GM19239 (cell line): ENCODE measurements around the gene SHF.

Source experiments
- DNase-seq: peaks from one replicate; pipeline ENCODE4 v3.0.0; 2011; ENCODE audit warnings: low spot score; ENCODE audit not compliant: insufficient read length
- FAIRE-seq: peaks from 2 replicates; lab custom pipeline; 2011; peaks lifted over from hg19 to GRCh38; lab: Jason Lieb, UNC

The SHF gene

DNA sequence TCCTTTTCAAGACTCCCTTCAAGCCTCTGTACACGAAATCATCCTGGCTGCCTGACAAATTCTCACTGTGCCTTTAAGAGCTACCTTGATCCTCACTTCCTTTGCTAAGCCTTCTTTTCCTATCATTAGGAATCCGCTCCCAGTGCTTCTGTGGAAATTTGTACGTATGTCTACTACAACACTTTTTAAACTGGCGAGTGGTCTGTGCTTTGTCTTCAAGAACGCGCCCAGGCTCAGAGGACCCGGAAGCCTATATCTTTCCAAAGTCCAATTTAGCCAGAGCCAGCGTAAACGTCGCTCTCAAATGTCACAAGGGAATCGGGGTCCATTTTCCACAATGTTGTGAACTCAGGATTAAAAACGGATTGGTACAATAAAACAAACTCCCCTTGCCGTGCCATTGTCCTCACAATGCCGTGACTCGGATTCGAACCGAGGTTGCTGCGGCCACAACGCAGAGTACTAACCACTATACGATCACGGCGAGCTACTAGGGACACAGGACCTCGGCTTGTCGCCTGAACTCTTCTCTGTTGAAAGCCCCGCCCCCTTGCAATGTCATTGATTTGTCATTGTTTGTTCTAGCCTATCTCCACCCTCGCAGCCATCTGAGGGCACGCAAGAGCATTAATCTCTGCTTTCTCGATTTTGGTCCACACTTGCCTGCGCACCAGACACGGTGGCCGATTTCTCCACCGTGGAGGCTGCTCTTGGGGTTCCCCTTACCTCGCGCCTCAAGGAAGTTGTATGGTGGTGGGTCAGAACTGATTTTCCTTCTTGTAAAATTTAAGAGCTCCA is 12.4 kb upstream of the SHF start:
- DNase-seq (no peak), FAIRE-seq (peak; percentile 88)

DNA sequence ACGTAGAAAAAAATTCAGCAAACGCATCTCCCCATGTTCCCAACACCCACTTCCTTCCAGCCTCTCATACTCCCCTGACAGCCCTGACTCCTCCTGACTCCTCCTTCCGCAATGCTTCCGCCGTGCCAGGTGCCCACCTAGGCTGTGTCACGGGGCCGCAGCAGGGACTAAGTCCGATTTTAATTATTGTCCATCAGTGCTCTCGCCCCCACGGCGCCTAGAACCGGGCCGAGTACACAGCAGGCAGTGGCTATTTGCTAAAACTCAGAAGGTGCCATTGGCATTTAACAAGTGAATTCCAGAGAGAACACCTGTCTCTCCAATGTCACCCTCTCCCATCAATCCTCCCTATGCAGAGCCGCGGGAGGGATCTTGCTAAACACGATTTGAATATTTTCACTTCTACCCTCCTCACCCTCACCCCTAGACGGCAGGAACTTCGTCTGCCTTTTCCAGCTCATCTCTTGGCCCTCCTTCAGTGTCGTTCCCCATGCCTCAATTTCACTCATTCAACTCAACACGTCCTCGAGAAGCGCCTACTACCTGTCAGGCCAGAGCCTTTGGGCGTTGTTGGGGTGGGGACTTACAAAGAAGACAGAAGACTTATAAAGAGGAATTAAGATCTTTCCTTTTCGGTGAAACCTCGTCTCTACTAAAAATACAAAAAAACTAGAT is 11.5 kb upstream of the SHF start:
- DNase-seq (no peak), FAIRE-seq (peak; percentile 28)

DNA sequence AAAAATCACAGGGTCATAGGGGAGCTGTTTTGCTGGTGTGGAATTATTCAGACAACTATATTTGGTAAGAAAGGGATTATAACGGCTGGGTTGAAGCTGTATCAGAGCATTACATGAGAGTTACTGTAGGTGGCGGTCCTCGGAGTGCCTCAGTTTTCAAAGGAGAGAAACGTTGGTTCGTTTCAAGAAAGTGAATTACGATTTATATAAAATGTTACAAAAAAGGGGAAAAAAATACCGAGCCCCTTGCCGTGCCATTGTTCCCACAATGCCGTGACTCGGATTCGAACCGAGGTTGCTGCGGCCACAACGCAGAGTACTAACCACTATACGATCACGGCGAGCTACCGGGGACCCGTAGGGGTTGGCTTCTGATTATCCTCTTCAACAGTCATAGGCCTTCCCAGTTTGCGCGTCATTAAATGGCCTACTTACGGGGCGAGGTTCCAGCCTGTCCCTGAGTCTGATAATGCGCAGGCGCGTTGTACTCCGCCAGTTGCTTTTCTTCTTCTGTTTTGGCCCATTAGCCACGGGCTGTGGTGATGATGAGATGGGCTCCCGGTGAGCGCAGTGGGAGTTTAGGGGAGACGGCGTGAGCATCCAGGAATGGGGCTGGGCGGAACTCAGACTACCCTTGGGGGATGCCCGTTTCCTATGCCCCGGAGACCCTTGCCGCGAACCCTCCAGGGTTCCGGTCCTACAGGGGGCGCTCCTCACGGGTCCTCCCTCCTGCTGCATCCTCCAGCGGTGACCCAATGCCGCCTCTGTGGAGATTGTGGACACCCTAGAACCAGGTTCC is 10.8 kb upstream of the SHF start:
- peak; percentile 95 for FAIRE-seq
- DNase-seq = peak; percentile 70

DNA sequence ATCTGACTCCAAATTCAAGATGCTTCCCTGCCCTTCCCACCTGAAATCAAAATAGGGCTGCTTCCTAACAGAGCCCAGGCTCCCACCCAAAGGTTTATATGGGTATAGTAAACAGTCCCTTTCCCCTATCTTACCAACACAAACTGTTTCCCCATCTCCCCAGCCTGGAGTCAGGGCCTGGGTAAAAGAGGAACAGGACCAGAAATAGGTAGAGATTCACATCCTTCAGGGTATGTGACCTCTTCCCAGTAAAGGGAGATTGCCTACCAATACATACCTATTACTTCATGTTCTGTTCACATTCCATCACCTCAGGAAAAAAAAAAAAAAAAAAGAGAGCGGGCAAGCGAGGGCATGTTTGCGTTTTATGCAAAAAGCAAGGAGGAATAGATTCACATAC is 9.7 kb upstream of the SHF start:
- DNase-seq (no peak), FAIRE-seq (no peak)

DNA sequence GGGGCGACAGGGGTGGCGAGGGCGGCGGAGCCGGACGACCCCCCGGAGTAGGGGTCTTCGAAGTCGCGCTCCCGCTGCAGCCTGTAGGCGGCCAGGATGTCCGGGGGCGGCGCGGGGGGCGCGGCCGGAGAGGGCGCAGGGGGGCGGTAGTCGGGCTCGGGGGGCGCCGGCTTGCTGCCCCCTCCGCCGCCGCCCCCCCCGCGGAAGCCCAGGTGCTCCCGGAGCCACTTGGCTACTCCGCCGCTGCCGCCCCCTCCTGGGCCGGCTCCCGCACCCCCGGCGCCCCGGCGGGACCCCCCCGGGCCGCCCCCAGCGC is 230 bp downstream of the SHF start:
- no peak for FAIRE-seq
- no peak for DNase-seq

DNA sequence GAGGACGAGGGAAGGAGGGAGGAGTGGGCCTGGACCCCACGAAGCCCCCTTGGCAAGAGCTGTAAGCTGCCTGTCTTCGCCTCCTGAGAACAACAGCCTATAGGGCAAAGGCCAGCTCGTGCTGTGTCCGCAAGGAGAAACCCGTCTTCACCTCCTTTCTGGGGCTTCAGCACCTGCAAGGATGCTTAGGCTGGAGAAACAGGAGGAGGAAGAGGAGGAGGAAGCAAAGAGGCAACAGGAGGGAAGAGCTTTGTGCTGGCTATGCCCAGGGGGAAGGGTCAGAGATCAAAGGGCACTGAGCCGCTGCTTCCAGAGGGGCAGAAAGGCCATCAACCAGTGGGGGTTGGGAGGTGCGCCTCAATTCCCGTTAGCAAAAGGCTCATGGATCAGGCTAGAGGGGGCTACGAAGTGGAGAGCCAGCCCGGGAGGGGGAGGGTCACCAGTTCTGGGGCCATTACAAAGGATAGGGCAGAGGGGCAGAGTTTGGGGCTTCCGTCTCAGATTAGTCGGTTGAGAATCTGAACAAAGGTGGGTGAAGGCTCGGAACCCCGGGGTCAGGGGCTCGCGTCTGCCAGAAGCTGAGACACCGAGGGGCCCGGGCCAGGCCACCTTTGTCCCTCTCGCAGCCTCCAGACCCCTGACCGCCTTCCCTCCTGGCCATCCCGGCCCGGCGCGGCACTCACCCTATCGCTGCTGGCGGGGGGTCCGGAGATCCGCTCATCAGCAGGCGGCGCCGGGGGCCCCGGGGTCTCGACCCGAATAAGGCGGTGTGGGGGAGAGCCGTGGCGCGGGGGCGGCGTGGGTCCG is 792 bp downstream of the SHF start:
- no peak for FAIRE-seq
- DNase-seq = no peak

DNA sequence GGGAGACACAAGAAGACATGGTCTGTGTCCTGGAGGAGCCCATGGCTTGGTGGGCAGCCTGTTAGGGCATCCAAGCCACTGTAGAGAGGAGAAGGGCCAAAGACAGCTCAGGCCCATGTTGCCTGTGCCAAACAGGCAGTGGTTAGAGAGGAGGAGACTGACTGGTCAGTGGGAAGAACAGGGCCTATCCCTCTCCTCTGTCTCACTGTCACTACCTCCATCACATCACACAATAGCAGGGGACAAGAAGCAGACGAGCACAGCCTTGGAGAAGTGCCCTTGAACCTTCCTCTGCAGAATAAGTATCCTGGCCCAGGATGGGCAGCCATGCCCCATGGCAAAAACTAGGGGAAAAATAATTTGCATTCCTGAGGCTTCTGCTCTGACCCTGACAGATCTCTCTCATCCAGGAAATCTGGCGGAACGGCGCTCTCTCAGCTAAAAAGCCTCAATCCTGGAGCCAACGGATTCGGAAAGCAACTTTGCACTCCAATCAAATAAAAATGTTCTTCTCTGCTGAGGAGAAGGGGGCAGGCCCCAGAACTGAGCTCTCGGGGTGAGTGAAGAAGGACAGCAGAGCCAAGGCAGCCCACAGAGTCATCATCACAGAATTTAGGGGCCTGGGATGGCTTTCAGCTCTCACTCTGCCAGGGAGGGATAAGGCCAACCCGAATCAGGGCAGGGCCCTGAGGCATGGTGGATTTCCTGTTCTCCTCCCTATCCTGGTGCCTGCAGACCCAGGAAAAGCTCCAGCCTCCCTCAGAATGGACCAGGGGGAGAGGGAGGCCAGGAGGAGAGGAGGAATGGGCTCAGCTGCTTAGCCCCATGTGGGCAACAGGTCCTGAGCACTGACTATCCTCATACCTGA is 1.6 kb downstream of the SHF start:
- DNase-seq = no peak
- no peak for FAIRE-seq

DNA sequence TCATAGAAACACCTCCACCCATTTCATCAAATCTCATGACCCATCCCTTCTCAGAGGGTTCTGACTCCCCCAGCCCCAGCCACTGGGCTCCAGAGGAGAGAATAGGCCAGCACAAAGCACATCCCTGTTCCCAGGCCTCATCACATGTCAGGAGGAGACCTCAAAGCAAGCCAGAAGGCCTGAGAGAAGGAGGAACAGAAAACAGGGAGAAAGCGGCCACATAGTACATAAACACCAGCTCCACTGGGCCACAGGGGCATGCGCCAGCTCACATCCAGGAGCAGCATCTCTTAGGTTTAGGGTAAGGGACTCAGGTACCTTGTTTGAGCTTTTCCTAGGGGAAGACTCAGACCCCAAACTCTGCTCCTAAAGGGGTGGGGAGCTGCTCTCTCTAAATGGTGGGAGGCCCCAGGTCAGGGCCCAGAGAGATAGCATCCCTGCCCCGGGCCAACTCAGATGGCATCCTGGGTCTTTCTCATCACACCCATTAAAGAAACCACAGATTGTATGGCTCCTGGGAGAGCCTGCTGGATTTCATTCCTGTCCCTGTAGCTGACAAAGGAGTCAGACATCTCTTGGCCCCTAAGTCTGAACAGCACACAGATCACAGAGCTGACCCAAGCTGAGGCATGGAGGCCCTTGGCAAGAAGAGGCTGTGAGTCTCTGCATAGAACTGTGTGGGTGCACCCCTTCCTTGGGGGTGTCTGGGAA is 2.5 kb downstream of the SHF start:
- no peak for FAIRE-seq
- no peak for DNase-seq

DNA sequence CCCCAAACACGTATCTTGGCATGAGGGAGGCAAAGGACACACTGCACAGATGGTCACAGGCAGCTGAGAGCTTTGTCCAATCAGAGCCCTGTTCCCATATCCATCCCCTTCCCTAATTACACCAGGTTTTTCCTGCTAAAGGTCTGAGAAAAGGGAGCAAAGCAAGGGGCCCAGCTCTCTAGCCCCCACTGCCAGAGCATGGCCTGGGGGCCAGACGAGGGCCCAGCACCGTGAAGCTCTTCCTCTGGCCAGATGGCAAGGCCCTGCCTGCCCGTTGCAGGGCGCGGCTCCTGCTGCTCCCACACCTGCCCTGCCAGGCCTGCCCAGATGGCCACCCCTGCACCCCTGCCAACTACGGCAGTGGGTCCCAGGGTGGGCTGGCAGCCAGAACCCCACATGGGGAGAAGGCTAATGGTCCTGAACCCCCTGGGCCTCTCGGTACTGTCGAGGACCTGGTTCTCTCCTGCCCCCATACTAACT is 3.2 kb downstream of the SHF start:
- FAIRE-seq = no peak
- DNase-seq = no peak

DNA sequence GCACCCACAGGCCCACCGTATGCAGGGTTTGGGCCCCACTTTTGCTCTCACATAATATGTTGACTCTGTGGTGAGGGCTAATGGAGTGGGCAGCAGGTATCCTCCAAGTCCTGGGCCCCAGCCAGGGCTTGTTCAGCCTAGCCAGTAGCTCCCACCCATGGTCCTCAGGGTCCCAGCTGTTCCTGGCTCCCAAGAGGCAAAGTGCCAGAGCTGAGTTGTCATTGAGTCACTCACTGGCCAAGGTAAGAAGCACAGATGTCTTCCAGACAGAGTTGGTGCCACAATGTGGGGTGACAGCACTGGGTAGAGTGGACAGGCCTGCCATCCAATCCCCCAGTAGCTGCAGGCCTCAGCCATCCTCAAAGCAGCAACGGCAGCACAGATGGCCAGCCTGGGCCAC is 4.3 kb downstream of the SHF start:
- FAIRE-seq (no peak), DNase-seq (no peak)

DNA sequence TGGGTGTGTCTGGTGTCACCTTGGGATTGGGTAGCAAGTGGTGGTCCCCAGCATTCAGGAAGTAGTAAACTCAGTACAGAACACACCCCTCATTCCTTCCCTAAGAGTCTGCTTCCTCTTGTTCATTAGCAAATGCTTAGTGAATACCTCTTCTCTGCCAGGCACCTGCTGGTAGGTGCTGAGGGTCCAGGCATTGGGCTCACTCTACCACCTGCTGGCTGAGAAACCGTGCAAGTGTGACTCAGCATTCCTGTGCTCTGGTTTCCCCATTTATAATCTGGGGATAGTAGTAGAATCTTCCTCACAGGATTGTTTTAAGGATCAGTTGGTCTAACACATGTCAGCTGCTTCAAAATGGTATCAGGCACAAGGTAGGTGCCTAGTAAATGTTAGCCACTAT is 4.8 kb downstream of the SHF start:
- DNase-seq = no peak
- no peak for FAIRE-seq

DNA sequence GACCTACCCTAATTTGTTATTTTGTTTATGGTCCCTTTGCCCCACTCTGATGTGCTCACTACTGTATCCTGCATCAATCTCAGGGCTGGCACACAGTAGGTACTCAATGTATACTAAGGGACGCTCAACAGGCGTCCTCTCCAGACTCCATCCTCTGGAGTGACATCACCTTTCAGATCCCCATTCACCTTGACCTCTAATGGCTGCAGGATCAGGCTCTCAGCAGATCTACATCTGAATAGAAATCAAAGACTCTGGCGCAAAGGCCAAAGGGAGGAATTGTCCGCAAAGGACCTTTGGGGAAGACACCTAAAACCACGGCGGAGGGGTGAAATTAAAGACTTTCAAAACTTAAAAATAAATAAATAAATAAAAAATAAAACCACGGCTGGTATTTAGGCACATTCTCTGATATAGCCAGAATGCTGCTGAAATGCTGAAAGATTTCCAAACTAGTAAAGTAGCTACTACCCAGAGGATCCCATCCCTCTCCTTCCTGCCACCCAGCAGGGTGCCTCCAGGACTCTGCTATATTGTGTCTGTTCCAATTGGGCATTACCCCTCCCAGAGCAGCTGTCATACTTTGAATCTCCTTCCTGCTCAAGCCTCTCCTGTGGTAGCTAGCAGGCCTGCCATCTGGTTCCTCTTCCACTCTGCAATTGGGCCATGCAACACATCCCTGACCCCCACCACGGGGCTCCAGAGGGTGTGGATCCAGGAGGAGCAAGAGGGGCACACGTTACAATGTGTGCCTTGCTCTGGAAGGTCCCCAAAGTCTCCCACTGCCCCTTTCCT is 6.1 kb downstream of the SHF start:
- DNase-seq (no peak), FAIRE-seq (no peak)

DNA sequence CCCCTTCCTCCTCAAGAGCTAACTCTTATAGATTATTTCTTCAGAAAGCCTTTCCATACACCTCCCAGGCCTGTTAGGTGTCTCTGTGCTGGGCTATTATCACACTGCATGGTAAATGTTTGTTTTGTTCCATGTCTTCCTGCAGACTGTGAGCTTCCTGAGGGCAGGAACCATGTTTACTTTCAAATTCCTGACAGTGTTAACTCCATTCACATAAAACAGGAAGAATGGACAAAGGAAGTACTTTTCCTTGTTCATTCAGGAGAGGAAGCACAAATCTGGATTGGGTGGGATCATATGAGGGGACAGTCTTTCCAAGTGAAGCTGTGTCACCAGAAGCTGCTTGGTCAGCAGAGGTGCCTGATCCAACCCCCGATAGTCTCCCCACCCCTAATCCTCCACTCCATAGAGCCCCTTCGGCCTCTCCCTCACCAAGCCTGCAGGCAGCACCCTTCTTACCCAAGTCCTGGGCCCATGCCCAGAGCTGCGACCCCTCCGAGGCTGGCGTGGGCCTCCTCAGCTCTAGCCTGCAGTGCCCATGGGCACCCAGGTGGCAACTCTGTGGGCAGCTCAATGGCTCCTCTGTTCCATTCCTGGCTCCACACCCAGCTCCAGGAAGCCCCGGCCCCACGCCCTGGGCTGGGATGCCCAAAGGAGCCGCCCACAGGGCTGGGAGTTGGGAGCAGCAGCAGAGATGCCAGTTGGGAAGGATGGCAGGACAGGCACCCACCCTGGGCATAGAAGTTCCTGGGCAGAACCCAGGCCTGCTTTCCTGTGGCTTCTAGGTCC is 6.9 kb downstream of the SHF start:
- no peak for DNase-seq
- no peak for FAIRE-seq

DNA sequence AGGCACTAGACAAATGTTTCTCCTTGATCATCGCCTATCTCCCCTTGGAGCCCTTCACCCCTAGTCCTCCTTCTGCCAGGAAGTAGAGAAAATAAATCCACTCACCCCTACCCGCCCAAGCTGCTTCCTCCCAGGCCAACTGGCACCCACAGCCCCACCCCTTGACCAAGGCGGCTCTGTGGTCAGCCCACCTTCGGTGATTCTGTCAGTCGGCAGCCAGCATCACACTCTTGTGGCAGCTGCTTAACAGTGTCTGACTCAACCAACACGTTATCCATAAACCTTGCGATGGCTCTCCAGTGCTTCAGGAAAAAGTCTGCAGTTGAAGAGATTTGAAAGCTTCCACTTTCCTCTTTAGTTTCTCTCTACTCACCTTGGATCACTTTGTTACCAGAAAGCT is 7.6 kb downstream of the SHF start:
- FAIRE-seq (no peak), DNase-seq (no peak)

DNA sequence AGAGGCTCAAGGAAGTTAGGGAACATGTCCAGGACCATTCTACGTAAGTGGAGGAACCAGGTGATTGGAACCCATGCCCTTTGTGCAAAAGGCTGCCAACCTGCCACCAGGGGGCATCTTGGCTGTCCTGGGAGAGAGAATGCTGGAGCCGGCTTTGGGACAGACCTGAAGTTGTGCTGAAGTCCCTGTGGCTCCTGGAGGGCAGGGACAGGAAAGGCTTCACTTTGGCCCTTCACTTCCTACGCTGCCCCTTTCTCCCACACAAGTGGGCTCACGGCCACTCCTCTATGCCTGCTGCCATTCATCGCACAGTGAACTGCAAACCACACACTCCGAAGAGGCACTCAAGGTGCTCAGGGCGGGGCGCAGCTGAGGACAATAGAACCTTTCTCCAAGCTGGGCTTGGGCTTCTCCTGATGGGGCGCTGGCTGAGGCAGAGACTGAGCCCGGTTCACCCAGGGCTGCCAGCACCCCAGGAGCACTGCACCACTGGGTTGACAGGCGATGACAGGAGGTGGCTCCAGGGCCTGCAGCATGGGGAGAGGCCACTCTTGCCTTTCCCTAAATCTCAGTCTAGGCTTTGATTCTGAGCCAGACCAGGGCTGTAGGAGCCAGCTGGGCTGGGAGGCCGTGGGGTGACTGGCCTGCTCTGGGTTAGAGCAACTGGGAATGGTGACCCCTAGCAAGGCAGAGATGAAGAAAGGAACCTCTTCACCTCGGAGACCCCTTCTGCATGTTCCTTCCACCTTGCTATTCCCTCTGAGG is 8.4 kb downstream of the SHF start:
- peak; percentile 84 for FAIRE-seq

DNA sequence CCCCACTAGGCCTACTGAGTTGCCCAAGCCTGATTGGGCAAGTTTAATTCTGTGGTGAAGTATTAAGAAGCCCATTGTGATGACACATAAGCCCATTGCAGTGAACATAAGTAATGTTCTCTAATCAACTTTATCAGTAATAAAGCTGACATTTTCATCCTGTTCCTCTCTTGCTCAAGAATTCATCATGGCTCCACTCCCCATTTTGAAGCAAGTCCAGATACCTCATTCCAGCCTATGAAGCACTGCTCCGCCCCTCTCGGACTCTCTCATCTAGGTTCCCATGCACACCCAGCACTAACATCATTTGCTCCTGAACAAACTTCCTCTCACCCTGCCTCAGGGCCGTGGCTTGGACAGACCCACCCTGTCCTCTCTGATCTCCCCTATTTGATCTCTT is 10.5 kb downstream of the SHF start:
- FAIRE-seq (no peak), DNase-seq (no peak)

More for the DNA sequence above, 8.4 kb downstream of the SHF start:
- no peak for DNase-seq

DNA sequence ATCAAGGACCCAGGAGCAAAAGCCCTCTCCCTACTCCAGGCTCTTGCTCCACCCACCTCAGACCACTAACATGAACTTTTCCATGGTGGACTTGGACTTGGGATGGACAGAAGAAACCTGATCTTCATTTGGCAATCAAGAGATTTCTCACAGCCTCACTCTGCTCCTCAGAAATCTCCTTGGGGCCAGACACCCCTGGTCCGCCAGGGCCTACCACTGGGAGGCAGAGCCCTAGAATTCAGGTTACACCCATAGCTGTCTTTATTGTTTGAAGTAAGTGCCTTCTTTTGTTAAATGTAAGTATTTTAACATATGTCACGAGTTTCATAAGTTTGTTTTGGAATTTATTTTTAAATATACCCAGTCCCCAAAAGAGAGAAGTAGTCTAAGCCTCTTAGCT is 13.2 kb downstream of the SHF start:
- no peak for DNase-seq
- FAIRE-seq = no peak
